Adrenal gland (tissue), 12 donors: Measurements from ENCODE around the gene ADGRA1. TPM values are rescaled to one million over a fixed set of nuclear protein-coding genes. Genes with fewer than 3 reads are reported as not detected.

ENCODE experiments used
- DNase-seq, 7 donors: peaks; one replicate each; pipeline ENCODE4 v3.0.0-alpha.2; 2019 to 2020
- H3K27ac ChIP-seq, 5 donors: fragments of 200-600 bp; sonication (generic) in 4 of 5; 1 replicate in 3 of 5; 2 replicates in 2 of 5; pipeline versions ENCODE4 v1.5.1 to v1.8.0; 2016 to 2020; ENCODE audit warnings: mild to moderate bottlenecking in 1 of 5
- H3K27me3 ChIP-seq: fragments of 200-600 bp; 2 replicates; pipeline ENCODE4 v1.8.0; 2021
- H3K36me3 ChIP-seq, 2 donors: fragments of 200-600 bp; replicated peaks in 1 of 2; 1 replicate in 1 of 2; 2 replicates in 1 of 2; pipeline versions ENCODE4 v1.5.1 to v1.8.0; 2018 to 2022
- H3K4me1 ChIP-seq, 2 donors: fragments of 200-600 bp; replicated peaks in 1 of 2; 1 replicate in 1 of 2; 2 replicates in 1 of 2; pipeline versions ENCODE4 v1.5.1 to v1.8.0; 2018 to 2021
- H3K4me3 ChIP-seq, 4 donors: fragments of 200-600 bp; sonication (generic) in 3 of 4; one replicate each; pipeline ENCODE4 v1.5.1; 2016 to 2018
- H3K9me3 ChIP-seq, 3 donors: fragments of 200-600 bp; sonication (generic) in 1 of 3; replicated peaks in 1 of 3; 1 replicate in 2 of 3; 2 replicates in 1 of 3; pipeline versions ENCODE4 v1.5.1 to v1.8.0; 2016 to 2021
- POLR2A ChIP-seq, 2 donors: fragments of 450-650 bp; IDR thresholded peaks; one replicate each; pipeline ENCODE4 v1.6.1; 2017; ENCODE audit warnings: antibody characterized with exemption in 2 of 2, mild to moderate bottlenecking in 2 of 2, moderate library complexity in 1 of 2
- WGBS, 4 donors: extraction: QIAGEN DNeasy Blood & Tissue Kit in 2 of 4; methylation state at CpG; one replicate each; pipeline versions ENCODE4 v1.1.5 to v1.1.7; 2013 to 2017; 5-methylcytosine and 5-hydroxymethylcytosine counted together
- intact Hi-C, 2 donors: fragments of 100-400 bp; cut with DNase I; formaldehyde crosslinking; loops; one replicate each; pipeline versions ENCODE4 v1.14.1 to v1.15.0; 2022 to 2023
- polyA plus RNA-seq, 3 donors: library from polyadenylated mRNA; stranded (reverse); fragments of 200-250 nt in 2 of 3; fragments of 350-450 nt in 1 of 3; fragmentation: Illumina TruSeq in 1 of 3; extraction: RNeasy Lipid Tissue Mini Kit (QIAGEN cat#74804) in 1 of 3; gene quantifications; one replicate each; pipeline ENCODE4 v1.2.3, GENCODE V29; 2013 to 2014
- total RNA-seq, 9 donors: library from RNA; depleted of rRNA in 4 of 9; stranded (reverse); fragments of >200 nt in 4 of 9; fragments of 120-200 nt in 1 of 9; fragmentation: NEBNext Ultra II Directional in 1 of 9; extraction: Animal tissue kit (Norgen Biotek cat#: 25700) in 1 of 9; gene quantifications; one replicate each; pipeline versions ENCODE4 v1.1.0 to v1.2.4, GENCODE V29; 2013 to 2023
- TF ChIP-seq, protein P1 (sequence below), 6 experiments: fragments of 450-650 bp in 4 of 6; fragments of 200-600 bp in 2 of 6; sonication (generic) in 1 of 6; IDR thresholded peaks; 1 replicate in 5 of 6; 2 replicates in 1 of 6; pipeline versions ENCODE4 v1.5.1 to v1.8.0; 2016 to 2021; ENCODE audit warnings: antibody characterized with exemption in 6 of 6, mild to moderate bottlenecking in 2 of 6, moderate library complexity in 1 of 6
- donor health status: healthy with polysubstance abuse.
- donor health status: Bipolar disorder and iron deficiency.
- donor health status: DM: yes; HTN: yes; CAD: no.
- donor health status: DM: no; HTN: no; CAD: no.
- donor health status: DM: no; HTN: no; CAD: no.
- donor health status: DM: yes; HTN: yes; CAD: no.

Gene ADGRA1
- total and polyA plus RNA-seq, 12 donors, result 0.06 to 8.2 (median 2.7) TPM; not detected in 2

DNA sequence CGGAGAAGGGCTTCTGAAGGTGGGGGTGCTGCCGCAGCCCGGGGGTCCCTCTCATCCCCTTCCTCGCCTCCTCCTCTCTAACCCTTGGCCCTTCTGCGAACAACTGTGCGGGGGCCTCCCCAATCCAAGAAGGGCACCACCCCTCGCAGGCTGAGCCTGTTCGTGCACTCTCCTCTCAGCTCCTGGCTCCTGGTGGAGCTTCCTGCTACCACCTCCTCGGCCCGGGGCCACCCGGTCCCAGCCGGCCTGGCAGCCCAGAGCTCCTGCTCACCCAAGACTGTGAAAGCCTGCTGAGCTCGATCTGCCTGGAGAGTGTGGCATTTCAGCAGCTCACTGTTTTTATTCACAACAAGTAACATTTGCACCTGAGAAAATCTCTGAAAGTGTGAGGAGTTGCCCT lies 2.4 kb downstream of the ADGRA1 start:
- 36 to 70% (median 53%) methylated on average over 11 to 13 of the region's 13 CpGs for WGBS, 4 donors
- no peaks in the 10 kb centered on the region for H3K9me3 ChIP-seq
- intact Hi-C loops, result no loop called here
- H3K4me3 ChIP-seq, result no peak overlapping the region
- no peak for DNase-seq
- H3K36me3 ChIP-seq, result no peaks in the 10 kb centered on the region
- TF ChIP-seq, protein P1, sequence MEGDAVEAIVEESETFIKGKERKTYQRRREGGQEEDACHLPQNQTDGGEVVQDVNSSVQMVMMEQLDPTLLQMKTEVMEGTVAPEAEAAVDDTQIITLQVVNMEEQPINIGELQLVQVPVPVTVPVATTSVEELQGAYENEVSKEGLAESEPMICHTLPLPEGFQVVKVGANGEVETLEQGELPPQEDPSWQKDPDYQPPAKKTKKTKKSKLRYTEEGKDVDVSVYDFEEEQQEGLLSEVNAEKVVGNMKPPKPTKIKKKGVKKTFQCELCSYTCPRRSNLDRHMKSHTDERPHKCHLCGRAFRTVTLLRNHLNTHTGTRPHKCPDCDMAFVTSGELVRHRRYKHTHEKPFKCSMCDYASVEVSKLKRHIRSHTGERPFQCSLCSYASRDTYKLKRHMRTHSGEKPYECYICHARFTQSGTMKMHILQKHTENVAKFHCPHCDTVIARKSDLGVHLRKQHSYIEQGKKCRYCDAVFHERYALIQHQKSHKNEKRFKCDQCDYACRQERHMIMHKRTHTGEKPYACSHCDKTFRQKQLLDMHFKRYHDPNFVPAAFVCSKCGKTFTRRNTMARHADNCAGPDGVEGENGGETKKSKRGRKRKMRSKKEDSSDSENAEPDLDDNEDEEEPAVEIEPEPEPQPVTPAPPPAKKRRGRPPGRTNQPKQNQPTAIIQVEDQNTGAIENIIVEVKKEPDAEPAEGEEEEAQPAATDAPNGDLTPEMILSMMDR (IDR thresholded peaks at IDR 0.05), result no peak
- no peak for TF ChIP-seq POLR2A (IDR thresholded peaks at IDR 0.05)
- peaks cover 56% of the 10 kb centered on the region for H3K27me3 ChIP-seq
- no peaks in the 10 kb centered on the region for H3K4me1 ChIP-seq
- no peak overlapping the region for H3K27ac ChIP-seq

DNA sequence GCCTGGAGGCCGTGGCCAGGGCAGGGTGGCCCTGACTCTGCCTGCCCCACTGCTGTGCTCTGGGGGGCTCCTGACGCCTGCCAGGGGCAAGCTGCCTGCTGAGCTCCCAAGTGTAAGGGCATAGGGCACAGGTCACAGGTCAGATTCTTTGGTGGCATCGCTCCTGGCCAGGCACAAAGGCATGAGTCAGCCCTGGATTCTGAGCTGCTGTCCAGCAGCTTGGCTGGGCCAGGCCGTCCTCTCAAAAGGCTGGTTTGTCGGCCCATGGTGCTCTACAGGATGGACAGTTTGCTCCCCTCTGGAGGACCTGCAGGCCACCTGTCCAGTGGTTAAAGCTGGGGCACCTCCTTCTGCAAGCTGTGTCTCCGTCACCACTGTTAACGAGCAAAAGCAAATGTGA lies 2.9 kb downstream of the ADGRA1 start:
- H3K36me3 ChIP-seq, result no peaks in the 10 kb centered on the region
- H3K9me3 ChIP-seq, result no peaks in the 10 kb centered on the region
- no peaks in the 10 kb centered on the region for H3K4me1 ChIP-seq
- H3K4me3 ChIP-seq, result no peak overlapping the region
- intact Hi-C loops, result no loop called here
- no peak for DNase-seq
- H3K27ac ChIP-seq, result no peak overlapping the region
- H3K27me3 ChIP-seq, result peaks cover 56% of the 10 kb centered on the region
- TF ChIP-seq, protein P1 (IDR thresholded peaks at IDR 0.05), result no peak
- TF ChIP-seq POLR2A (IDR thresholded peaks at IDR 0.05), result no peak
- 65 to 87% (median 65%) methylated on average over 2 to 7 of the region's 7 CpGs for WGBS, 4 donors

DNA sequence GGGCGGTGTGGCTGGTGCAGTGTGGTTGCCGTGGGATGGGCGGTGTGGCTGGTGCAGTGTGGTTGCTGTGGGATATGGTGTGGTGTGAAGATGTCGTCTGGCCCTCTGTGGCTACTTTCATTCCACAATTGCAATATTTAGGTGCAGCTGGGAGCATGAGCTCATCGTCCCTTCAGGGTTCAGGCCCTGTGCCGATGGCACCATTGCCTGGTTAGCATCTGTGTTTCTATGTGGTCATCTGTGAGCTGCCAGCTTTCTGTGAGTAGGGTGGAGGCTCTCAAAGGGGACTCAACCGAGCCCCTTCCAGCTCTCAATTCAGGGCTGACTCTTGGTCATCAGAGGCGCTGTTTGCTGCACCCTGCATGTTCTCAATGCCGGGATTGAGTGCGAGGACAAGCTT lies 3.6 kb downstream of the ADGRA1 start:
- WGBS, 4 donors, result 76 to 84% (median 79%) methylated on average over 7 to 10 of the region's 10 CpGs
- Histone ChIP-seq H3K36me3 (no peaks in the 10 kb centered on the region), H3K4me3 (no peak overlapping the region), H3K27me3 (peaks cover 51% of the 10 kb centered on the region), H3K4me1 (no peaks in the 10 kb centered on the region), H3K27ac (no peak overlapping the region), H3K9me3 (no peaks in the 10 kb centered on the region)
- intact Hi-C loops, result no loop called here
- no peak for DNase-seq
- no peak for TF ChIP-seq POLR2A (IDR thresholded peaks at IDR 0.05)
- TF ChIP-seq, protein P1 (IDR thresholded peaks at IDR 0.05), result no peak

DNA sequence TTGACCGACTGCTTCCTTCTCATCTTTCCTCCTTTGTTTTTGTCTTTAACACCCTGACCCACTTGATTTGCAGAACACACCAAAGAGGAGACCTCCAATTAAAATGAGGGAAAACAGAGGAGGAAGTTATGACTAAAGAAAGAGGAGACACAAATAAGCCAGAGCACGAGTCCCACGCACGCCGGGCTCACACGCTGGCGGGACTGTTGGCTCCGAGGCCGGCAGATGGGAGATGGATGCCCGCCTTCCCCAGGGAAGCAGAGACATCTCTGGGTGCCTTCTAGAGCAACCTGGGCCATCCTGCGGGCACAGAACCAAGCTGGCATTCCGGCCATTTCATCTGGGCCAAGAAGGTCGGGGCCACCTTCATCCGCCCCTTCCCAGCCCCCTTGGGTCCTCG lies 5.6 kb downstream of the ADGRA1 start:
- H3K4me3 ChIP-seq, result no peak overlapping the region
- H3K9me3 ChIP-seq, result no peaks in the 10 kb centered on the region
- TF ChIP-seq, protein P1 (IDR thresholded peaks at IDR 0.05), result no peak
- no peak for TF ChIP-seq POLR2A (IDR thresholded peaks at IDR 0.05)
- H3K27me3 ChIP-seq, result peaks cover 41% of the 10 kb centered on the region
- 79 to 81% (median 80%) methylated on average over 11 to 15 of the region's 15 CpGs for WGBS, 4 donors
- DNase-seq, result no peak
- H3K36me3 ChIP-seq, result no peaks in the 10 kb centered on the region
- intact Hi-C loops, result no loop called here
- H3K4me1 ChIP-seq, result no peaks in the 10 kb centered on the region
- H3K27ac ChIP-seq, result no peak overlapping the region
